KMS-11 (cell line): Measurements from ENCODE around the gene FAM78A.

ENCODE experiments used
- H2AFZ ChIP-seq: fragments of 200-600 bp; sonication (generic); 2 replicates; pipeline ENCODE4 v1.6.1; 2016; ENCODE audit warnings: antibody characterized with exemption, mixed run types, low read depth
- H3K27ac ChIP-seq: fragments of 200-600 bp; sonication (generic); 2 replicates; pipeline ENCODE4 v1.6.1; 2016; ENCODE audit warnings: mild to moderate bottlenecking, mixed run types
- H3K27me3 ChIP-seq: fragments of 200-600 bp; sonication (generic); 2 replicates; pipeline ENCODE4 v1.6.1; 2017; ENCODE audit warnings: mild to moderate bottlenecking, low read depth, mixed run types, moderate library complexity; ENCODE audit not compliant: insufficient read depth
- H3K36me3 ChIP-seq: fragments of 200-600 bp; sonication (generic); 2 replicates; pipeline ENCODE4 v1.6.1; 2017; ENCODE audit warnings: mild to moderate bottlenecking, mixed run types; ENCODE audit not compliant: insufficient read depth
- H3K4me1 ChIP-seq: fragments of 200-600 bp; sonication (generic); 2 replicates; pipeline ENCODE4 v1.6.1; 2016; ENCODE audit warnings: mild to moderate bottlenecking, low read depth, mixed run types; ENCODE audit not compliant: poor library complexity, severe bottlenecking
- H3K4me2 ChIP-seq: fragments of 200-600 bp; sonication (generic); 2 replicates; pipeline ENCODE4 v1.7.0; 2016; ENCODE audit warnings: mild to moderate bottlenecking, mixed run types
- H3K4me3 ChIP-seq: fragments of 200-600 bp; sonication (generic); IDR thresholded peaks from 2 replicates; pipeline ENCODE4 v1.6.1; 2017; ENCODE audit warnings: low read depth, low read length, mixed read lengths; ENCODE audit not compliant: insufficient read depth
- H3K79me2 ChIP-seq: fragments of 200-600 bp; sonication (generic); 2 replicates; pipeline ENCODE4 v1.6.1; 2016; ENCODE audit warnings: low read depth, mixed run types; ENCODE audit not compliant: insufficient read depth
- H3K9ac ChIP-seq: fragments of 200-600 bp; sonication (generic); 2 replicates; pipeline ENCODE4 v1.6.1; 2016; ENCODE audit warnings: mild to moderate bottlenecking, mixed run types
- H4K20me1 ChIP-seq: fragments of 200-600 bp; sonication (generic); 2 replicates; pipeline ENCODE4 v1.6.1; 2016; ENCODE audit warnings: mild to moderate bottlenecking, mixed run types; ENCODE audit not compliant: insufficient read depth
- CTCF ChIP-seq: fragments of 200-600 bp; sonication (generic); conservative IDR thresholded peaks from 2 replicates; pipeline ENCODE4 v1.6.1; 2017; ENCODE audit warnings: low read depth, mild to moderate bottlenecking, antibody characterized with exemption, low read length, moderate library complexity, mixed read lengths

Gene FAM78A

GRCh38 chr9:131260751-131261452, 15.4 kb downstream of the FAM78A start:
- Histone ChIP-seq H3K27me3 (no peaks in the 10 kb centered on the region), H3K36me3 (no peaks in the 10 kb centered on the region), H3K79me2 (no peaks in the 10 kb centered on the region), H3K9ac (no peak overlapping the region), H4K20me1 (no peaks in the 10 kb centered on the region), H3K4me1 (peaks cover 48% of the 10 kb centered on the region), H3K27ac (no peak overlapping the region), H3K4me3 (no peak overlapping the region), H3K4me2 (no peak overlapping the region), H2AFZ (no peak overlapping the region)
- no peak for TF ChIP-seq CTCF

GRCh38 chr9:131259916-131260597, 16.3 kb downstream of the FAM78A start:
- peaks cover 57% of the 10 kb centered on the region for H3K4me1 ChIP-seq
- no peak overlapping the region for H3K4me3 ChIP-seq
- no peak for TF ChIP-seq CTCF
- H3K27me3 ChIP-seq: no peaks in the 10 kb centered on the region
- H3K9ac ChIP-seq: no peak overlapping the region
- no peaks in the 10 kb centered on the region for H3K36me3 ChIP-seq
- no peaks in the 10 kb centered on the region for H3K79me2 ChIP-seq
- H3K4me2 ChIP-seq: no peak overlapping the region
- H3K27ac ChIP-seq: no peak overlapping the region
- no peak overlapping the region for H2AFZ ChIP-seq
- no peaks in the 10 kb centered on the region for H4K20me1 ChIP-seq

- H3K4me1 ChIP-seq: peaks cover 62% of the 10 kb centered on the region
- no peak overlapping the region for H3K4me2 ChIP-seq
- H3K9ac ChIP-seq: no peak overlapping the region
- H3K27me3 ChIP-seq: no peaks in the 10 kb centered on the region
- no peak for TF ChIP-seq CTCF
- no peaks in the 10 kb centered on the region for H3K36me3 ChIP-seq
- no peaks in the 10 kb centered on the region for H4K20me1 ChIP-seq
- H3K4me3 ChIP-seq: no peak overlapping the region
- no peak overlapping the region for H2AFZ ChIP-seq
- no peak overlapping the region for H3K27ac ChIP-seq
- no peaks in the 10 kb centered on the region for H3K79me2 ChIP-seq
Measured at GRCh38 chr9:131259432-131259898, 16.8 kb downstream of the FAM78A start.

GRCh38 chr9:131258698-131259431, 17.4 kb downstream of the FAM78A start:
- Histone ChIP-seq H3K4me2 (no peak overlapping the region), H3K36me3 (no peaks in the 10 kb centered on the region), H3K27me3 (no peaks in the 10 kb centered on the region), H3K4me3 (no peak overlapping the region), H4K20me1 (no peaks in the 10 kb centered on the region), H3K79me2 (no peaks in the 10 kb centered on the region), H3K4me1 (peaks cover 62% of the 10 kb centered on the region), H2AFZ (no peak overlapping the region), H3K27ac (no peak overlapping the region), H3K9ac (no peak overlapping the region)
- TF ChIP-seq CTCF: no peak
